Measurements from ENCODE around the gene PACS1.
"Not testable (repeated sequence)": the region's sequence is repeated elsewhere in the genome, so short reads cannot be mapped to it uniquely, and the experiment has no call there.

PACS1 gene
- total RNA-seq = 102 to 120 reads per million in 2 donors

GRCh38 chr11:66069715-66070603, at the start of gene PACS1:
Gene PACS1 (plus strand): TSS chr11:66070272. CDS start chr11:66070487, 215 bp downstream.
- peak; percentile 82 for DNase-seq

GRCh38 chr11:66020618-66021357, 49.3 kb upstream of the PACS1 start:
- DNase-seq = no peak

- DNase-seq = peak; percentile 50
Observed at GRCh38 chr11:66022401-66023185, 47.5 kb upstream of the PACS1 start.

DNA sequence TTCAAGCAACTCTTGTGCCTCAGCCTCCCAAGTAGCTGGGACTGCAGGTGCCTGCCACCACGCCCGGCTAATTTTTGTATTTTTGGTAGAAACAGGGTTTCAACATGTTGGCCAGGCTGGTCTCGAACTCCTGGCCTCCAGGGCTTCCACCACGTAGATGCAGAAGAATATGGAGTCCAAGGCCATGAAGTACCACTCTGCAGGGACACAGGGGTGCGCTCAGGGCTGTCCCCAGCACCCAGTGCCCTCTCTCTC, 47.0 kb upstream of the PACS1 start:
- DNase-seq = not testable (repeated sequence)

- no peak for DNase-seq
Observed at GRCh38 chr11:66026017-66026529, 44.0 kb upstream of the PACS1 start, which contains the start of gene CATSPER1. Gene CATSPER1 (minus strand): TSS chr11:66026479. CDS start chr11:66026379, 100 bp downstream.

DNA sequence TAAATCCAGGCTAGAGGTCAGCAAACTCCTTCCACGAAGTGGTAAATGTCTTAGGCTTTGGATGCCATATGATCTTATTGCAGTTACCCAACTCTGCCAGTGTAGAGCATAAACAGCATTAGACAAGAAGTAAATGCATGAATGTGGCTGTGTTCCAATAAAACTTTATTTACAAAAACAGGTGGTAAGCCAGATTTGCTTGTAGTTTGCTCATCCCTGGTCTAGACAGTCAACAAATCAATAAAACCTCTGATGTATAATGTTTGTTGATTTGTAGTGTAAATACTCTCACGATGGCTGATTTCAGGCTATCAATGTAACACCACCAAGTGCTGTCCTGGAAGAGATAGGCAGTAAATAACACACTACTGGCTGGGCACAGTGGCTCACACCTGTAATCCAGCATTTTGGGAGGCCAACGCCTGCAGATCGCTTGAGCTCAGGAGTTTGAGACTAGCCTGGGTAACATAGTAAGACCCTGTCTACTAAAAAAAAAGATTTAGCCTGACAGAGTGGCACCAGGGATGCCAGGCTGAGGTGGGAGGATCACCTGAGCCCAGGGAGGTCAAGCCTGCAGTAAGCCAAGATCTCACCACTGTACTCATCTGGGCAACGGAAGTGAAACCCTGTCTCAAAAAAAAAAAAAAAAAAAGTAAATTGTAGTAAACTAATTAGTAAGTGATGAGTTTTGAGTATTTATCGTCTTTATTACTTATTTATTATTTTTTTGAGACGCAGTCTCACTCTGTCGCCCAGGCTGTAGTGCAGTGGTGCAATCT, 36.9 kb upstream of the PACS1 start:
- DNase-seq = no peak

- no peak for DNase-seq
Observed at GRCh38 chr11:66035653-66036333, 34.3 kb upstream of the PACS1 start.

GRCh38 chr11:66036334-66036710, 33.8 kb upstream of the PACS1 start:
- no peak for DNase-seq

GRCh38 chr11:66037327-66037726, 32.7 kb upstream of the PACS1 start:
- DNase-seq = no peak

DNA sequence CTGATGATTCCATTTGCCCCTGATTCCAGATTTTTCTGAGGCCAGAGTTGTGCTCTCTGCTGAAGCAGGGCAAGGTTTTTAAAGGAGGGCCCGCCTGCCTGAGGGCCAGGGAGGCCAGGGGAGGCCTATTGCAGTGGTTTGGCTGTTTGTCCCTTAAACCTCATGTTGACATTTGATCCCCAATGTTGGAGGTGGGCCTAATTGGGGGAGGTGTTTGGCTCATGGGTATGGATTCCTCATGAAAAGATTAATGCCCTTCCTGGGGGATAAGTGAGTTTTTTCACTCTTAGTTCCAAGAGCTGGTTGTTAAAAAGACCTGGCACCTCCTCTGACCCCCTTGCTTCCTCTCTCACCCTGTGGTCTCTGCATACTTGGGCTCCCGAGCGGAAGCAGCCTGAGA, 30.3 kb upstream of the PACS1 start:
- no peak for DNase-seq

- DNase-seq = no peak
Observed at GRCh38 chr11:66042227-66042995, 27.7 kb upstream of the PACS1 start.

DNA sequence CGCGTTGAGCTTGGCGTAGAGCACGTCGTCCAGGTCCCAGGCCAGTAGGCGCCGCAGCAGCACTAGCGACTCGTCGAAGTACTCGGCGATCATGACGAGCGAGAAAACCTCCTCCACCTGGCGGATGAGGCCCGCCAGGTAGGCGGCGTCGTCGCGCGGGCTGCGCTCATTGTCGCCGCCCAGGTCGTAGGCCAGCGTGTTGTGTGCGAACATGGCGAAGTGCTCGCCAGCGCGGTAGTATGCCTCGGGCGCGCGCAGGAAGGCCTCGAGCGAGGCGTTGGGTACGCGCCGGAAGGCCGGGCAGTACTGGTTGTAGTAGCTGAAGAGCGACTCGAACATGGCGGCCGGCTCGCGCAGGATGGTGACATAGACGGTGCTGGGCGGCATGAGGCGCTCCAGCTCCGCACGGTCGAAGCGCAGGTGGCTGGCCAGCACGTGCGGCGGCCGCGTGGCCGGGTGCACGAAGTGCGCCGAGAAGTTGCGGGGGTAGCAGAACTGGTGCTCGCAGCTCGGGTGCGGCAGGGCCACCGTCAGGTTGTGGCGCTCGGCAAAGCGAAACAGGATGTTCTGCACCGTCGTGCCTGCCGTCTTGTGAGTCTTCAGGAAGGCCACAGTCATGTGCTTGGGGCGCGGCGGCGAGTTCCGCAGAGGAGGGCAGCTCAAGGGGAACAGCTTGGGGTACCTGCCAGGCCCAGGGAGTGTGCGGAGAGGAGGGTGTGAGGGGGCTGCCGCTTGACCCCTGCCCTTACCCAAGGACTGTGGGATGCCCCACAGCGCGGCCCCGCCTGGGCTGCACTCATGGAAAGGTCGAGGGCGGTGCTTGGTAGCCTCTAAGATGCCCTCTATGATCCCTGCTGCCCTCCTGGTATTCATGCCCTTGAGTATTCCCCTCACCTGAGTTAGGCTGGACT, 26.8 kb upstream of the PACS1 start:
- no peak for DNase-seq

DNA sequence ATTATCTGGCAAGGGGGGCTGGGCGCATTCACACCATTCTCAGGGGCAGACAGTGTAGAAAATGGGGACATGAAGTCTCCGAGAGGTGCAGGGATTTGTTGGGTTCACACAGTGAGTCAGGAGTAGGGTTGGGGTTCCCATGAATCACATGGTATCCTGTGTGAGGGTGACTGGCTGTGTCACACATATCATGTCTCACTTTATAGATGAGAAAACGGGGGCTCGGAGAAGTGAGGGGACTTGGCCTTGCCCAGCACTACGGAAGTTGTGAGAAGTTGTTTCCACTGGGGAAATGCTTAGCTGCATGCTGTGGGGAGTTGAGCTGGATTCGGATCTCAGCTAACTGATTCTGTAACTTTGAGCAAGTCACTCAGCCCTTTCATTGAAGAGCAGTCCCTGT, 25.3 kb upstream of the PACS1 start:
- no peak for DNase-seq

DNA sequence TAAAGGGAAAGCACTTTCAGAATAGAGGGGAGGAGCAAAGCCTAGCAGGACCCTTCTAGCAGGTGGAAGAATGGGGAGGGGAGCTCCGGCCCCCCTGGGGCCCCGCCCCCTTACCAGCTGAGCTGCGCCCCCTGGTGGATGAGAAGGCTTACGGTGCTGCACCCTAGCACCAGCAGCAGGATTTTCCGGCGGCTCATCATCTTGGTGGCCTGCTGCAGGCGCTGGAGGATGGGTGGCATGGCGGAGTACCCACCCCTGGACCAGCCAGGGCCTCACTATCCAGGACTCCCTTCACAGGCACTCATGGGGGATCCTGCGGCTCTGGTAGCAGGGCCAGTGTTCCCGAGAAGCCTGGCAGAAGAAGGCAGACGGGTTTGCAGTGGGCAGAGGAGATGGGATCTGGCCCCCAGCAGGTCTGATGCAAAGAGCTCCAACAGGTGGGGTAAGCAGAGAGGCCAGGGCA, 24.9 kb upstream of the PACS1 start:
- DNase-seq = peak; percentile 42

- no peak for DNase-seq
Observed at GRCh38 chr11:66046901-66047300, 23.2 kb upstream of the PACS1 start.

DNA sequence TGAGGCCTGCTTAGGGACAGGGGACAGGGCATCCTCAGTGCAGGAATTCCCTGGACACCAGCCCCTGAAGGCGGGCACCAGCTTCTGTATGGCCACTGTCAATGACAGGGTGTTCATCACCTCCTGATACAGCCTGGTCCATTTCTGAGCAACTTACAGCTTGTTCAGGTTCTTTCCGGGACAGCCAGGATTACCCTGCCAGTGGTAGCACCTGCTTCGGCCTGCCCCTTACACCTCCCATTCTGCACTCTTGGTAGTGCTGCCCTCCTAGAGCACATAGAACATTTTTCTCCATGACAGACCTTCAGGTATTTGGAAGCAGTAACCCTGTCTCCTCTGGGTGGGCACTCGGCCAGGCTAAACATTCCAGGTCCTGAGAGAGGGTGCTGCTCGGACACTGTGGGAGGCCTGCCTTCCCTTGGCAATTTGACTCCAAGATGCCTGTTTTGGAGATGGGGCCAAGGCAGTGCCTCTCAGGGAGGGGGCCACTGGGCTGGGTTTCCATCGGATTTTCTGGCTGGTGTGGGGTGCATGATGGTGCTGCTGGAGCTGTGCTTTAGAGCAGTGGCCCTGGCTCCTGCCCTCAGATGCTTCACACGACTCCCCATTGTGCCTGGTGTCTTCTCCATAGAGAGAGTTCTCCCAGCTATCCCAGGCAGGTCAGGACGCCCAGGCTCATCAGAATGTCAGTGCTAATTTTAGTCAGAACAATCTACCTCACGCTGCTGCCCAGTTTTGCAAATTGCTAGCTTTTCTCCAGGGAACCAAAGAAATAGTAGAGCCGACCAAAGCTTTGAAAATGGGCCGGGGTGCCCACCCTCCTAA, 22.3 kb upstream of the PACS1 start:
- DNase-seq = no peak

GRCh38 chr11:66048547-66049323, 21.3 kb upstream of the PACS1 start, which contains the start of gene GAL3ST3:
Gene GAL3ST3 (minus strand): TSS chr11:66049161. CDS start chr11:66045415, 3,746 bp downstream.
- no peak for DNase-seq
